DMS 273 (cell line): ENCODE measurements around the gene MARCOL.

Experiments
- DNase-seq: peaks from one replicate; lab custom pipeline; 2025; ENCODE audit not compliant: unreplicated experiment; lab: John Stamatoyannopoulos, UW

MARCOL gene, protein sequence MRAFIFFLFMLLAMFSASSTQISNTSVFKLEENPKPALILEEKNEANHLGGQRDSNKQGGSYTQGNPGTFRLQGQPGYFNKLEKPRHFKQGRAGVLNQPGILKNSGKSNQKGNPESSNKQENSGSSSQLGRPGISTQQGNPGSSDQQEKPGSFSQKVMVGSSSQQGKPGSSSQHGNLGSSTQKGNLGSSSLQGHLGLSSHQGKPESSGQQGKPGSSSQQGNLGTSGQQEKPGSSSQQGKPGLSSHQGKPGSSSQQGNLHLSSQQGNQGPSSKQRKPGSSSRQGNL

DNA sequence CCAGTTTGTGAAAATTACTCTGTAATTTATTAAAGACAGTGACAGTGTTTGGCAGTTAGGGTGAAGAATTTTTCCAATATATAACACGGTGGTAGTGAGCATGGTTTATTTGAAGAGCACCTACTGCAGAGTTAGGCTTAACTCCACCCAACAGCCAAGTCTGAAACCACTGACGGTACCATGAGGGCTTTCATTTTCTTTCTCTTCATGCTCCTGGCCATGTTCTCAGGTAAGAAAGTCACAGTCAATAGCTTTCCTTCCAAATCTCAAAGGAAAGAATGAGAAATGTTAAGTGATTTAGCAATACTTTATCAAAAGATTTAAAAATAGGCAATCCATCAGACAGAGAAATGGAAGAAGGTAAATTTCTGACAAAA is at the start of gene MARCOL:
Gene MARCOL, plus strand, starts transcription at position 108 of the 377 bp plus-strand sequence. Its CDS starts 73 bp downstream, at position 181.
- DNase-seq: no peak

DNA sequence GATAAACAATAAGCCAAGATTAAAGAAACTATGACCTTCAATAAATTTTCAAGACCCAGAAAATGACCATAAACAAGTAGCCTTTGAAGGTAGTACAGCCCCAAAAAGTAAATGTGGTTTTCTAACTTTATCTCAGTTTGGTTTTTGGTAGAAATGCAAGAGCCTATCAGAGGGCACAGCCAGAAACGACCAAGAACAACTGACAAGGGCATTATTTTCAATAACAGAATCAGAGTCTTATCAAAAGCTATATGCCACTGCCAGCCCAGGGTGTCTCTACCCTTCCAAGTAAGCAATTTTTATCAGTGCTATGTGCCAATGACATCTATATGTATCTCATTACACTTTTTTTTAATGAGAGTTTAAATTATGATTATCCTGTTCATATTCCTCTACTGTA is 47.3 kb upstream of the MARCOL start:
- DNase-seq: no peak

DNA sequence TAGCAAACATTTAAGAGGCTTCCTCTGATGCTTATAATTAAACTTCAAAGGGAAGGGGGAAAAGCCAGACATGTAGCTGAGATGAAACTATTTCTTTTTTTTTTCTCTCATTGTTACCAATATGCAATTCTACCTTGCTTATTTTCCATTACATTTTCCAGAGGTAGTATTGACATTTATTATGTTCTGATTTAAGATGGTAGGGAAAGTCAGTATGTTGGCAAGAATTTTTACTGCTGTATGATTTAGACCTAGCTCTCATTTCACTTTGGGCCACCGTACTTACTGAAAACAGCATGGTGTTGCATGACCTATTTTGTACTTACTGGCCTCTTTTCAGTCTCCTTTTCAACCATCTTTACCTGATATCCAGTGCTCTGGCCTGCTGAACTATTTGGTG is 45.1 kb upstream of the MARCOL start:
- no peak for DNase-seq

DNA sequence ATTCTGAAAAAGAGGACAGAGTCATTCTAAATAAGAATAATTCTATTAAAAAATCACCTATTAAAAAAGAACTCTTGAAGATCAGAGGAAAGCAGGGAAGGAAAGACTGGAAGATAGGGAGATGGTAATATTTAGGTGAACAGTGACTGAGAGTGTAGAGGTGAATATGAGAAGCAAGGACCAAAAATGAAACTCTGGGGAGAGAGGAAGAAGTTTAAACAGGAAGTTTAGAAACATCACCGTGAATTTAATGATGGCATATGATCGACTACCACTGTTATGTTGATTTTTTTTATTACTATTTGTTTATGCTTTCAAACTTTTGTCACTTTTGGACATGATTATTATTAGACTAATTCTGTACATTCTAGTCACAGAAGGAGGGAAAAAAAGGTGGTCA is 37.2 kb upstream of the MARCOL start:
- no peak for DNase-seq

DNA sequence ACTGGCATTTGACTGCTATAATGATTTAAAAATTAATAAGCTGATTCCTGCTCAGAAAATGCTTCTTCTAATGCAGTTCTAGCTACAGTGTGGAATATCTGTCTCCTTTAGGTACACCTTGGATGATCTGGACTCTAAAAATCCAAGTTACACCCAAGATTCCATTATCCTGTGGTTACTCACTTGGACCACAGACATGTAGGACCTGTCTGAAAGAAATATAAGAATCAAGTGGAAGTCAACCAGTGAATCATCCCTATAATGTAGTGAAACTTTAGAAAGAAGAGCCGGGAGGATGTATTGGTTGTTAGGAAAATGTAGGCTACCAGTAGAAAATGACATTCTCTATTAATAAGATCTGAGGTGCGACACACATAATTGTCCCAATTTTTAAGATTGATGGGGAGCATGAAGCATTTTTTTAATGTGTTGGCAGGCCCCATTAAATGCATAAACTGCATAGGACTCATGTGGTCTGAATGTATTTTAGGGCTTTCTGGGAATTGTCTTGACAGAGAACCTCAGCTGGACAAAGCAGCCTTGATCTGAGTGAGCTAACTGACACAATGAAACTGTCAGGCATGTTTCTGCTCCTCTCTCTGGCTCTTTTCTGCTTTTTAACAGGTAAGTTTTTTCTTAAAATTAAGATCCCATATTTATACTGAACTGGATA is 35.7 kb upstream of the MARCOL start, which contains the start of gene SPINK6:
Gene SPINK6, plus strand, starts transcription at position 512 of the 673 bp plus-strand sequence. Its CDS starts 55 bp downstream, at position 567.
- no peak for DNase-seq

DNA sequence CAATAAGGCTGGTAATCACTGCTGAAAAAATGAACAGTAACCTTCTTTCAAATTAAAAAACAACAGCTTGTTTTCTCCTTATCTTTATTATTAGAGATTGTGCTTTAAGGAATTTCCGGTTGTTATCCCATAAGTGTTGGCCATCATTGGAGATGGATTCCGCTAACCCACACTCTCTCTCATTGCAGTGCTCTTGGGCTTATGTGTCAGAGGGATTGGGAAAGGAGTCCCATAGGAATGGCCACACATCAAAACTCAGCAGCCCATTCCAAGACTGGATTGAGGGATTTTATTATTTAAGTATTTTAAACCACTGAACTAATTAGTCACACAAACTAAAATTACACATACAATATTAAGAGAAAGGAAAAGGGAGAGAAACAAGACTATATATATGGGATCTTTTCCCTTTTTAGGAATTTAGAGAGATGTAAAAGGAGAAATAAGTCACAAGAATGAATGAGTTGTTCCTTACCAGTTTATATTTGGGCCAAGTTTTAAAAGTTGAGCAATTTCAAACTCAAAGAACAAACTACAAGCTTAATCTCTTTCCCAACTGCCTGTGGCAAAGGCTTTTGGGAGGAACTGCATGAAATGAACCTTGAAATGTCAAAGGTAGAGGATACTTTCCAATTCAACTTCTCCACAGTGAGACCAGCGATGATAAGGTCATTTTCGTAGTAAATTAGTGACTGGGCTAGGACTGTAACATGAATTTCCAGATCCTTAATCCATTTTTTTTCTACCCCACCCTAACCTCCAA is 33.1 kb upstream of the MARCOL start:
- DNase-seq: no peak

DNA sequence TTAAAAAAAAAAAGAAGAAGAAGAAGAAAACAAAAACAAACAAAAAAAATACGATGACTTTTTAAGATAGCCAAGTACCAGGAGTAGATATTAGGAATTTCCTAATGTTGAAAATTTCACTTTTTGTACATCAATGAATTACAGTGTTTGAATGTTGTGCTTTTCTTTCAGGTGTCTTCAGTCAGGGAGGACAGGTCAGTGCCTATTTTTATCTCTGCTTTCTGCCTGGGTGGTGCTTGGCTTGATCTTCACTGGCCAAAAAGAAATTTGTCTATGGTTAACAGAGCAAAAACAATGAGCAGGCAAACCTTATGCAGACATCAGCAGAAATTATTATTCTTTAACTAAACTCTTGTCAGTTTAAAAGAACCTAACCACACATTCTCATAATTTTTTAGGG is 32.5 kb upstream of the MARCOL start:
- DNase-seq: no peak

DNA sequence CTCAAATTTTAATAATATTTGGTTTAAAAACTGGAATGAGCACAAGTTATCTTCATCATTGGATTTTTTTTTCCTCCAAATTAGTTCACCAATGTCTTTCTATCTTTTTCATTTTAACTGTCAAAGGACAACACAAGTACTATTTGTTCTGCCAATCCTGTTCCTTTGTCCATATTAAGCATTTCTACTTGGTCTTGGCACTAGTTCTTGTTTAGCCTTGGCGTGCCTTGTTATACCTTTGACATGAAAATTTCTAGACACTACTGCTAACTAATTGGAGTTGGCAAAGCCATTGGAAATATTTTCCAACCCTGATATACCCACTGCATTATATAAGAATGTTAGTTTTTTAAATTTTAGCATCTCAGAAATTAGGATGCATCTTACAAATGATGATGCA is 31.7 kb upstream of the MARCOL start:
- no peak for DNase-seq

DNA sequence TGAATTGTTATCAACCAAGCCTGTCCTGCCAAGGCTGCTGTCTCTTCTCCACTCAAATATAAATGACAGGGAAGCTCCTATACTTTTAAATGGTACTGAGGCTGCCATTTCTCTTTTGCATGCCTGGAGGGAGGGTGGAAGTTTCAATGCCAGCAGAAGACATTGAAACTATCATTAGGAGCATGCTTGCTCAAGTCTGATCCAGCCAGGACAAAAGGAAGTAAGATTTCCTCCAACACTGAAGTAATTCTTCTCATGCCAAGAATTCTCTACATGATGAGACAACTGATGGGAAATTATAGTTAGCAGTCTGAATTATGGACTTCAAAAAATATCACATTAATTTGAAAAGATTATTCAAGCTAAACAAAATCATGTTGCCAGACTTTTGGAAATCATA is 30.1 kb upstream of the MARCOL start:
- no peak for DNase-seq

DNA sequence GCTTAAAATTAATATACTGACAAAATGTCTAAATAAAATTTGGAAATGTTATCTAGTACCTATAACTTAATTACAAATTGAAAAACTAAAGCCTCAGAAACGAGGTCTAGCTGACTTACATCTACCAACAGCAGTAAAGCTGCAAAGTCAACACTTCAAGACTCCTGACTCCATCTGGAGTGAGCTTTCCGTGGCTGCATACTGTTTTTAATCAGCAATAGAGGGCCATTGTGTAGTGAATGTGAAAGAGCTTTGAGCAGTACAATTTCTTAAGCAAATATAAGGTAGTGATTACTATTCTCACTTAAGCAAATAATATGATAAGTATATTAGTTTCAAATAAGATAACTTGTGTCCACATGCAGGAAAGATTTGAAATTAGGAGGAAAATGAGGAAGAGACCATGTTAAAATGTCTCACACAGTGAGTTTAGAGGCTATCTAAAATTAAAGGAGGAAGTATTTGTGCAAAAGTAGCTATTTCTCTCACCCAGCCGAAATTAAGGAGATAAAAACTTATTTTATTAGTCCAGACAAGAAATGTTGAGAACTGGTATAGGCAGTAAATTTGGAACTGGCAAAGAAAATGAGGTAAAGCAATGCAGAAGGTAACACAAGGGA is 29.1 kb upstream of the MARCOL start:
- DNase-seq: no peak

DNA sequence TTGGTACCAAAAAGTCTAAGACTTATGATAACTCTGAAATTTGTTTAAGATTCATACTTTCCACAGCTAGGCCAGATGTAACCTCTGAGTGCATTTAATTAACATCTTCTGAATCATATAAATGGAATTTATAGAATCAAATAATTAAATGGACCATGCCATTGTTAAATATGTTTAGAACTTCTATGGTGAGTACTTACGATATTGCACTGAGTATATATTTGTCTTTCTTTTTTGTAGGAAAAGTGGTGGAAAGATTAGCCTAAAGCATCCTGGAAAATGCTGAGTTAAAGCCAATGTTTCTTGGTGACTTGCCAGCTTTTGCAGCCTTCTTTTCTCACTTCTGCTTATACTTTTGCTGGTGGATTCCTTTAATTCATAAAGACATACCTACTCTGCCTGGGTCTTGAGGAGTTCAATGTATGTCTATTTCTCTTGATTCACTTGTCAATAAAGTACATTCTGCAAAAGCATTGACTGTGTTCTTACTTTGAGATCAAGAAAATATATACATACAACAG is 23.6 kb upstream of the MARCOL start:
- DNase-seq: no peak

DNA sequence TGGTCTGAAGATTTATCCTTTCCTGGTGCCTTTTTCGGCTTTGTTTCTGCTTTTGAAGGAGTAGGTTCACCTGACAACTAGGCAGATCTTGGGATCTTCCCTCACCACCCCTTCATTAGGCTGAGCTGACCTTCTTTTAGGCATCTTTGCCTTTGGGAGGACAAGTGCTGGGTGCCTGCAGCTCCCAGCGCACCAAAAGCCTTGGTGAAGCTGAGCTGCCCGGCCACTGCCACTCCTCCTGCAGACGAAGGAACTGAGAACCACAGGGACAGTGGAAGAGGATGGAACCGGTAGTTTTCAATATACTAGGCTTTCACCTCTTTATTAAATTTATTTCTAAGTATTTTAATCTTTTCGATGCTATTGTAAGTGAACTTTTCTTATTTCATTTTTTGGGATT is 16.8 kb upstream of the MARCOL start:
- no peak for DNase-seq

DNA sequence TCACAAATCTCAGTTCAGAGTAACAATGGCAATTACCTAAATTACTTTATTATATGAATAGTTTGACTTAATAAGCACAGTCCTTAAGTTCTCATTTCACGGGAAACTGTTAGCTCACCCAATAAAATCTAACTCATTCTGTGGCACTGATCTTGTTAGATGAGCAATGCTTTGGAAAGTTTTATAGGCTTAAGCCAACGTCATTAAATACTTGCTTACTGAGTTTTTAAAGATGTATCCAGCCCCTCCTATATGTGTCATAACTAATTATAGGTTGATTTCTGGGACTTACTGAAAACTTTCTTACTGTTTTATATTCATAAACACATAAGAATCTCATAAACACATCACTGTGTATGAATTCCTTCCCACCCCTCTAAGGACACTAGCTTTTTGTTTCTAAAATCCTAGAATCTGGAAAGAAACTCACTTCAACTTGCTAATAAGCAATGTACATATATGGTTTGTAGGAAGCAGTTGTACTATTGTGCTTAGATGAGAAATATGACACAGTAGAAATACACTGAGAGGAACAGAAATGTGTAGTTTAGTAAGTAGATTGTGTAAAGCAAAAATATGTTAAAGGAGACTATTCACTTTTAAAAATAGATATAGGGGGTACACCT is 14.1 kb upstream of the MARCOL start:
- DNase-seq: no peak

DNA sequence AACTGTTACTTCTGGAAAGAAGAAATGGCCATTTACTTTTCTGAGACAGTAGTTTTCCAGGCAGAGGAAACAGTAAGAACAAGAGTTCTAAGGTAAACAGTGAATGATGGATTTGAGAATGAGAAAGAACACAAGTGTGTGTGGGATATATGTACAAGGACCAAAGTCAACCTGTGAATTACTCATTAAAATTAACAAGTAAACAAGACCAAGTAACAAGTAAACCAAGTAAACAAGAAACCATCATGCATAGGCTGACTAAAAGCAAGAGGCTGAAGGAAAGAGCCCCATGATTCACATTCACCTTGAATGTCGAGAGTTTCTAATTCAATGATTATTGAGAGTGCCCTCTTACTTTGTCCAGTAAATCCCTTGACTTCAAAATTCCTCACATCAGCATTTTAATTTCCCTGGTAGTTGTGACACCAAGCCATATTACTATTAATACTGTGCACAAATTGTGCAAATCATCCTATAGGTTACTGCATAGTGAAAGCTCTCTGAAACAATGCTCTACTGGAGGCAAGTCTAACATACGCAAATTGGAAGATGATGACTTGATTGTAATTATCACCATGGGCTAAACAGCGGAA is 9.8 kb upstream of the MARCOL start:
- no peak for DNase-seq

DNA sequence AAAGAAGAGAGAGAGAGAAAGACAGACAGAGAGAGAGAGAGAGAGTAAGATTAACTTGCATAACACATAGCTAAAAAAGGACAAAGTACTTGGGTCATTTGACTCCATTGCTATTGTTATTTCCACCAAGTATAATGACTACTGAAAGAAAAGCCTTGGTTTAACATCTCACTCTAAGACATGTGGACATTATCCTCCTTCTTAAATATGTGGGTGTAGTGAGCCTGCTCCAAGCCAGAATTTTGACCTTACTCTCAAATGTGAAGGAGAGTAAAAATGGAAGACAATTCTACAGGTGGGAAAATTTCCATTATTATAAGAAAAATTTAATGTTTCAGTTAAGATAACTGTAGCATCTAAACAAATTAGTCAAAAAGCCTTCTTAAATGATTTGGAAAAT is 8.5 kb upstream of the MARCOL start:
- DNase-seq: no peak

DNA sequence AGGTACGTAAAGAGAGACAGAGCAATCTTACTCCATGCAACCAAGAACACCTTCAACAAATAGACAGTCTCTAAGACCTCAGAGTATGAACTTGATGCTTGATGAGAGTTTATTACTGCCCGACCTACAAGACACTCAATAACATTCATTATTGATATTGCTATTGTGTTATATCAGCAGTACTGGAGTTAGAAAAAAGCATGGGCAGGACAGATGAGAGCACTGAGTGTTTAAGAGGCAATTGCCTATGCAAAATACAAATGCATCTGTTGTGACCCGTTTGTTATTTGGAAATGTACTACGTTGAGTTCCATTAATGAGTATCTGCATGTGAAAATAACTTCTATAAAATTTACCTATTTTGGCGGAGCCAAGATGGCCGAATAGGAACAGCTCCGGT is 8.1 kb upstream of the MARCOL start:
- DNase-seq: no peak

DNA sequence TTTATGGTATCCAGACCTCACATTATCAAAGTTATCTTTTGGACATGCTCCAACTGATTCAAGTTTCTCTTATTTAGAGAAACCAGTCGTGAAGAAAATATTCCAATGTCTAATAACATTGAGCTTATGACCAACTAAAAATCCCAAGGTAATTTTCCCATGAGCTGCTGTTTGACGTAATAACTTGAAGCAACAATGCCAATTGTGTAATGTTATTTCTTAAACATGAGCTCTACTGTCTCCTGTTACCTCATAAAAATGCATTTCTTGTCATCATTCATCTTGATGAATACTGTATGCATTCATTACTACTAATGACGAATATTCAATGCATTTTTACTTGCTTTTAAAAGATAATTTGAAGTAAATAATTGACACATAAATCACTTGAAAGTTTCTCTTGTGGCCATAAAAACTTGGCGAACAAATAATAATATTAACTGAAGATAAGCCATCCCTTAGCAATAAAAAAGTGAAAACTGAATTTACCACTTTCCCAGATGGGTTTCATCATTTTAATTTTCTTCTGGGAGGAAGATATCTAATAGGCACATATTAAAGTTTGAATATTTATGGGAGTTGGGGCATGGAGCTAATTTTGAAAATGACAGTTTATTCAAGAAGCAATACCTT is 424 bp upstream of the MARCOL start:
- no peak for DNase-seq

DNA sequence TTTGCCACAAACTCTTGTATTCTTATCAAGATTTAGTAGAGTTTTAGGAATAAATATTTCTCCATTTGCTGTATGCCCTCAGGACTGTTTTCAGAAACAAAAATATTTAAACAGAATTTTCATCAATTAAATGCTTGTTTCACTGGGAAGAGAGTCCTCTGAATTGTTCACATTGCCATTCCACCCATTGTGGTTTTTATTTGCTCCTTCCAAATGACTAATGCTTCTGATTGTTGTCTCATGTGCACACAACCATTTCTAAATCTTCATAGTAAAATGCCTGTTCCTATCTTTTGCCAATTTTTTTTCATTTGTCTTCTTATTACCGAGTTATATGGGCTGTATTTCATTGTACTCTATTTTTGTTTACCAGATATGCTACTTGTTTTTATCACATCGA is 10.6 kb downstream of the MARCOL start:
- no peak for DNase-seq

DNA sequence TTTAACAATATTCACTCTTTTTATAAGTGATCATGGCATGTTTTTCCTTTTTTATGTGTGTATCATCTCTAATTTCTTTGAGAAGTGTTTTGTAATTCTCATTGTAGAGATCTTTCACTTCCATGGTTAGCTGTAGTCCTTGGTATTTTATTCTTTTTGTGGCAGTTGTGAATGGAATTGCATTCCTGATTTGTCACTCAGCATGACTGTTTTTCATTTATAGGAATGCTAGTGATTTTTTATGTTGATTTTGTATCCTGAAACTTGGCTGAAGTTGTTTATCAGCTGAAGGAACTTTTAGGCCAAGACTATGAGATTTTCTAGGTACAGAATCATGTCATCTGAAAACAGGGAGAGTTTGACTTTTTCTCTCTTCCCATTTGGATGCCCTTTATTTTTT is 17.1 kb downstream of the MARCOL start:
- no peak for DNase-seq

DNA sequence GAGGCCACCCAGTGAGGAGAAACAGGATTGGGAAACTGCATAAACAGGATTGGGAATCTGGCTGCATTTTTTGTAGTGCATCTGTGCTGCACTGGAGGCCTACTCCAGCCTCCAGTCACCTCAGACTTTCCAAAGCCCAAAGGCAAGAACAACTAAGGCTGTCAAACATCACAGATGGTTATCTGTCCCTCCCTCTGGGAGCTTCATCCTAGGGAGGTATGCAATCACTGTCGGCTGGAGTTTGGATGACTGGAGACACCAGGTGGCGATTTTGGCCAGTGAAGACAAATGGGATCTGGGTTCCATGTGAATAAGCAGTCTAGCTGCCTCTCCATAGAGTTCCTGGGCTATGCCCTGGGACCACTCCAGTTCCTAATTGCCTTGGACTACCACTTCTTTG is 21.0 kb downstream of the MARCOL start:
- DNase-seq: no peak
